GM19467 (cell line): ENCODE results near the gene PANX2.
"Not testable (repeated sequence)": the region's sequence is repeated elsewhere in the genome, so short reads cannot be mapped to it uniquely, and the experiment has no call there.

Experiments
- ATAC-seq: cut with Tn5 transposase; IDR thresholded peaks from one replicate; pipeline ENCODE4 v1.9.1; 2021; ENCODE audit warnings: mild to moderate bottlenecking, moderate library complexity; ENCODE audit not compliant: unreplicated experiment

Gene PANX2

GRCh38 chr22:50170453-50171318 is at the start of gene PANX2:
TSS of gene PANX2 (plus strand) at chr22:50170731. CDS start at chr22:50170731, 0 bp downstream.
- no peak for ATAC-seq

- ATAC-seq = no peak
Observed at GRCh38 chr22:50121202-50121740, 49.3 kb upstream of the PANX2 start.

- ATAC-seq = no peak
Observed at GRCh38 chr22:50123119-50123518, 47.4 kb upstream of the PANX2 start.

GRCh38 chr22:50125029-50125428 is 45.5 kb upstream of the PANX2 start:
- ATAC-seq = no peak

GRCh38 chr22:50129121-50129736 is 41.3 kb upstream of the PANX2 start:
- ATAC-seq = no peak

GRCh38 chr22:50131894-50132293 is 38.6 kb upstream of the PANX2 start:
- ATAC-seq = no peak

GRCh38 chr22:50134481-50134880 is 36.0 kb upstream of the PANX2 start:
- no peak for ATAC-seq

- ATAC-seq = no peak
Observed at GRCh38 chr22:50136581-50137015, 33.9 kb upstream of the PANX2 start.

- ATAC-seq = not testable (repeated sequence)
Observed at GRCh38 chr22:50137277-50137676, 33.3 kb upstream of the PANX2 start.

GRCh38 chr22:50138041-50138440 is 32.5 kb upstream of the PANX2 start:
- ATAC-seq = no peak

- ATAC-seq = no peak
Observed at GRCh38 chr22:50138988-50139387, 31.5 kb upstream of the PANX2 start.

GRCh38 chr22:50139843-50140415 is 30.6 kb upstream of the PANX2 start:
- ATAC-seq = no peak

- ATAC-seq = no peak
Observed at GRCh38 chr22:50140615-50141014, 29.9 kb upstream of the PANX2 start.

- no peak for ATAC-seq
Observed at GRCh38 chr22:50141462-50141861, 29.1 kb upstream of the PANX2 start.

- ATAC-seq = no peak
Observed at GRCh38 chr22:50141891-50142363, 28.6 kb upstream of the PANX2 start.

- ATAC-seq = no peak
Observed at GRCh38 chr22:50143096-50143495, 27.4 kb upstream of the PANX2 start.

- no peak for ATAC-seq
Observed at GRCh38 chr22:50144005-50144614, 26.4 kb upstream of the PANX2 start.

- no peak for ATAC-seq
Observed at GRCh38 chr22:50145721-50146438, 24.7 kb upstream of the PANX2 start.

- ATAC-seq = no peak
Observed at GRCh38 chr22:50146439-50147238, 23.9 kb upstream of the PANX2 start.
